Stimulated activated CD8-positive, alpha-beta memory T cell treated with anti-CD3 and anti-CD28 coated beads, Interleukin-2, amount 100 ng/mL, for 1 hour (primary cell): ENCODE measurements around the gene OR2F1.

Source experiments
- DNase-seq, 2 donors: peaks; one replicate each; pipeline ENCODE4 v3.0.0-alpha.2; 2020; ENCODE audit warnings: low read depth in 2 of 2

The OR2F1 gene

DNA sequence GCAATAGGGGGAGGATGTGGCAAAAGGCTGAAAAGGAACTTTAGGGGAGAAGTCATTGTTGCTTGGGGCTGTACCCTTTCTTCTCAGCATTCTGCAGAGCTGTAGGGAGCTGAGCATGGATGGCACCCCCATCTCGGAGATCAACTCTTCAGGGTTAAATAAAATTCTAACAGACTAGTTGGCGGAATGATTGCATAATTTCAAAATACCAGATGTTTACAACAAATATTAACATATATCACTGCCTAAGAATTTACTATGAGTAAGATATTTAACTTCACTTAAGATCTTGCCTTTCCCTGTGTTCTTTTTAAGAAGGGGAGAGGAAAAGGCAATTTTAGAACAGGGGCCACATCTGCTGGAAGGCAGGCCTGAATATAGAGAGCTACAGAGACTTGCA, 509 bp upstream of the OR2F1 start:
- no peak for DNase-seq

DNA sequence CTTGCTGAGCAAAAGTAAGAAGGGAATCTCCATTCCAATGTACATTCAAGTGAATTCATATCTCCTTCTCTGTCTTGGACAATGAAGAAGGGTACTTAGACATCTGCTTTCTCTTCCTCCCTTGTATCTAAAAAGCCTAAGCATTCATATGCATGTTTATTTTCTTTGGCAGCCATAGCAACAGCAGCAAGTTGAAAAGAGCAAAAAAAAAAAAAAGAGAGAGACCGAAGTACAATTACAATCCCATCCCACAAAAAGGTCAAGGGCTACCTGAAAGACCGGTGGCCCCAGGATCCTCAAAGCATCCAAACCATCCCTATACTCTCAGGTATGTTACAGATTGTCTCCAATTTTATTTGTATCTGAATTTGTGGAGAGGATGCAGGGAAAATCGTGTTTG, 4.1 kb downstream of the OR2F1 start:
- DNase-seq, result no peak

DNA sequence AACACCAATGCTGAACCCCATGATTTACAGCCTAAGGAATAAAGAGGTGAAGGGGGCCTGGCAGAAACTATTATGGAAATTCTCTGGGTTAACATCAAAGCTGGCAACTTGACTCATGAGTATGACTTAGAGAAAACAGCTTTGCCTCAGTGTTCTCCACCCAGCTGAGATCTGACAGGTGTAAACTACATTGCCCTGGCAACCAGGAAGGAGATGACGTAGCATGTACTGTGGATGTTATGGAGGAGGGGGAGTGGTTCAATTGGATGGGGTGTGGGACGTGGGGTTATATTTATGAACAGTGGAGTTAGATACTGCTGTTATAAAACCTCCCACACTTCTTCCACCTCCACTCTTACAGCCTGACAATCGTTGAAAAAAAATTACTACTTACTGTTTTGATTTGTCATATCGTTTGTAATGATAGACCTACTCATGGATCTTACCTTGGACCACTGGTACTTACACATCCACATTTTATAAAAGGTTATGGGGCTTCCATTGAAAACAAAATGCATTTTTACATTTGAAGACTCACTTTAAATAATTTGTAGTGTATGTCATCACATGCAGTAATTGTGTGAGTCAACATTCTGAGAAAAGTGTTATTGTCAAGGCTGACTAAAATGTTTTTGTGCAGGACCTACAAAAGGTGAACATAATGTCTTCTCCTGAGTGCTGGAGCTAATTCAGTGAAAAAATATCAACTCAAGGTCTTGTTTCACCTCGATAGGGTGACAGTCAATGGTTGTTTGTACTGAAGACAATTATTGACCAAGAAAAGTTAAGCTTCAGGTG, 6.4 kb downstream of the OR2F1 start:
- DNase-seq, result no peak

DNA sequence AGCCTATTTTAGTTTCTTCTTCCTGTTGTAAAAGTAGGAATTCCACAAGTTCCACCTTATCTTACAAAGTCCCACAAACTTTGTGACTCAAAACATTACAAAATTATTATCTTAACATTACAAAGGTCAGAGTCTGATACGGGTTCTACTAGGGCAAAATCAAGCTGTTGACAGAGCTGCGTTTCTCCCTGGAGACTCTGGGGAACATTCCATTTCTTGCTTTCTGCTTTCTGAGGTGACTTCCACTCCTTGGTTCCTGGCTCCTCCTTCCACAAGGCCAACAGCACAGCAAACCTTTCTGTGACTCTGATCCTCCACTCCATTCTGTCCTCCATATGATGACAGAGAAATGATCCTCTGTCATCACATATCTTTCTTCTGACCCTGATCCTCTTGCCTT, 10.6 kb downstream of the OR2F1 start:
- no peak for DNase-seq

DNA sequence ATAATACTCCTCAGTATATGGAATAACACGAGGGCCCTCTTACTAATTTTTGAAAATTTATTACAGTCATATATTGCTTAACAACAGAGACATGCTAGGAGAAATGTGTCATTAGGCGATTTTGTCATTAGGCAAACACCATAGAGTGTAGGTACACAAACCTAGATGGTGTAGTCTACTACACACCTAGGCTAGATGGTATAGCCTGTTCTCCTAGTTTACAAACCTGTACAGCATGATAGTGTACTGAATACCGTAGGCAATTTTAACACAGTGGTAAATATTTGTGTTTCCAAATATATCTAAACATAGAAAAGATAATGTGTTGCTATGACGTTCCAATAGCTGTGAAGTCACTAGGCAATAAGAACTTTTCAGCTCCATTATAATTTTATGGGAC, 12.8 kb downstream of the OR2F1 start:
- DNase-seq, result no peak

DNA sequence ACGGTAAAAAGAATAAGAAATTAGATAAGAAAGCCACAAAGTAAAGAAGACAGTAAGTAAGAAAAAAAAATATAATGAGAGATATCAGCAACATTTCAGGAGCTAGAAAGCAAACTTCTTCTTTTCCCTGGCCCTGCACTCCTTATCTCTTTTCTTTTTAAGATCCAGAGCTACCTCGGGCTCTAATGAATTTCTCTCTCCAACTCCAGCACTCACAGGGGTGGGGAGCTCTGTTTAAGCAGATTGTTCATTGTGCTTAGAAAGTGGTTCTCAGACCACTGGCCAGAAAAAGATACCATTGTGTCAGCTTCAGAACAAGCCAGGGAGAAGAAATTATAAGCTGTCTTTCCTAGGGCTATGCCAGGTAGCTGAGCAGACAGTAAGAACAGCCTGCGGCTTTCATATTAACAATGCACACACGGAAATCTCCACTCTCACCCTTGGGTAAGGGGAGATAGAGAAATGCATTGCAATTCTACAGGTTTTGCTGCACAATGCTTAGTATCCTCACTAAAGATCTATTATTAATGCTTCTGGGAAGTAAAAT, 19.3 kb downstream of the OR2F1 start:
- no peak for DNase-seq

DNA sequence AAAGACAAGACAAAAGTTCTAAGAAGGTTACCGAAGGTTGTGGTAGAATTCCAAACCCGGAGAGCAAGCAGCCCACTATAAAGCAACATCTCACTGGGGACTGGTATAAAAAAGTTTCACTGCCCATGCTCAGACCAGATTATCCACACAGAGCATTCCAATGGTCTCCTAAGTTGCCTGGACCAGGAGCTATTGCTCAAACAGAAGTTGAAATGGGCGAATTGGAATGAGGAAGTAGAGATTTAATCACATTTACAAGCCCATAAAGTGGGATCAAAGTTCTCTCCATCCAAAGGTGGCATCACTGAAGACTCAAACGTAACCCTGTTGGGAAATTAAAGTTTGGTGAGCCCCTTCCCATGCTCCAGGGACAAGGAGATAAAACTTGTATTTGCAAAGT, 19.8 kb downstream of the OR2F1 start:
- DNase-seq, result no peak

DNA sequence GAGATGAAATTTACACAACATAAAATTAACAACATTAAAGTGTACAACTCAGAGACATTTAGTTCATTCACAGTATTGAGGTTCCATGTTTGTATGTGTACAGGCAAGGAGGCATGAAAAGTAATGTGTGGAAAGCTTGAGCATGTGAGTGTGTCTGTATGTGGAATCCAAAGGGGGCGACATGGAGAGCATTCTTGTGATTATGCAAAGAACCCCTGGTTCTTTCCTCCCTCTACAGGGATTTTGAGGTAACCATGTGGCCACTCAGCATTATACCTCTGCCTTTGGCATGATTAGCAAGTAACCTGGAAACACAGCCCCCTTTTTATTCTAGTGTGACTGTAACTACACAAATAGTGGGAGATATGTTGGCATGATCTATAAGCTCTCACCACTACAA, 21.0 kb downstream of the OR2F1 start:
- no peak for DNase-seq

DNA sequence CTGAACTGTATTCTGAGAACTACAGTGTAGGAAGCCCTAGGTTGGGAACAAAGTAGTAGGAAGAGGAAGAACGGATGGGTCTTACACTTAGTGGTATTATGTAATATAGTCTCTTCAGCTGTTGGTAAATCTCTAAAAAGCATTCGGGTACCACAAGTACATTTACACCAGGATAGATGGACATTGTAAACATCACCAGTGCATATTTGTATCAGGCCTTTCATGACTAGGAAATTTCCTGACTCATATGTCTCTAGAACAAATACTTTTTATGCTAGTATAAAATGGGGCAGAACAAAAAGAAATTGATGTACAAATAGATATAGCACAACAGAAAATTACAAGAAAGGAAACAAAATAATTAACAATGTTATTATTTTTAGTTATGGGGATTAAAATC, 23.9 kb downstream of the OR2F1 start:
- DNase-seq, result no peak

DNA sequence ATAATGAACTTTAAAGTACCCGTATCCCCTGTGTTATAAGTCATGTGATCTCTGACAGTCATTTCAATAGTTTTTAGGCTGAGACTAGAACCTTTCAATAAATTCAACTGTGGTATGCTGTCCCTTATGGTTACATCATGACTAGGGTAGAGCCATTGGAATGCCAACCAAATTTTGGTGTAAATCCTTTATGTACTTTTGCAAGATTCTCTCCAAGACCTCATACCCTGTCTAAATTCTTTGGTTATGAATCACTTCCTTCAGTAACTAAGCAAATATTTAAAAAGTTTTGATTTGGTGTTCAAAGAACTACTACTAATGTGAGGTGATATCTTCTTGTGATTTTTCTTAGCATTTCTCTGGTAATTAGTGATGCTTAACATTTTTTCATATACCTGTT, 24.7 kb downstream of the OR2F1 start:
- DNase-seq, result no peak

DNA sequence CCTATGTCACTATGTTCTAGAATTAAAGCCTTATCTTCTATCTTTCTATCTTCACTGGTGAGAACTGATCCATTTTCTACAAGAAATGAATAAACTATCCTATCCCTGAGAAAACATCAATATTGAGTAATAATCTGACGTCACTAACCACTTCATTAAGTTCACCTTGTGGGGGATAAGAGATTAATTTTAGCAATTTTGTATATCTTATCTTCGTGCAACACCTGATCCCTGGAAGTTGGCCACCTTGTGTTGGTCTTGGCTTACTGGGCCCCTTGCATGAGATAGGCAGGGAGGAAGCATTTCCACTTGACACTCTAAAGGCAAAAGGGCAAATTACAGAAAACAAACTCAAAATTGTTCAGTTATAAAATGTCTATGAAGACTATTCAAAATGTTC, 25.4 kb downstream of the OR2F1 start:
- no peak for DNase-seq

DNA sequence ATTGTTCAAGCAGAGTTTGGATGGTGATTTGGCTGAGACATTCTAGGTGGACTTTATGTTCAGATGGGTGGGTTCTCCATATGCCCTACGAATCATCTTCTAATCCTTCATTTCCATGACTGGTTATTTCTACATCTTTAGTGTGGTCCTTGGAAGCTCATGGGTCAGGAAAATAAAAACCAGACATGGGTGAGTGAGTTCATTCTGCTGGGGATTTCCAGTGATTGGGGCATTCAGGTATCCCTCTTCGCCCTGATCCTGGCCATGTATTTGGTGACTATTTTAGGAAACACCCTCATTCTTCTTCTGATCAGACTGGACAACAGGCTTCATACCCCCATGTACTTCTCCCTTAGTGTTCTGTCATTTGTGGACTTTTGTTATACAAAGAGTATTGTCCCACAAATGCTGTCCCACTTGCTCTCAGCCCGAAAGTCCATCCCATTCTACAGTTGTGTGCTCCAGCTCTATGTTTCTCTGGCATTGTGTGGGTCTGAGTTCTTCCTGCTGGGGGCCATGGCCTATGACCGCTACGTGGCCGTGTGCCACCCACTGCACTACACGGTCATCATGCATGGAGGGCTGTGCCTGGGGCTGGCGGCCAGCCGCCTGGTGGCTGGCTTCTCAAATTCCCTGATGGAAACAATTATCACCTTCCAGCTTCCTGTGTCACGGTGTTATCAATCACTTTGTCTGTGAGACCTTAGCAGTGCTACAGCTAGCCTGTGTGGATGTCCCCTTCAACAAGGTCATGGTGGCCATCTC, 26.3 kb downstream of the OR2F1 start:
- no peak for DNase-seq

DNA sequence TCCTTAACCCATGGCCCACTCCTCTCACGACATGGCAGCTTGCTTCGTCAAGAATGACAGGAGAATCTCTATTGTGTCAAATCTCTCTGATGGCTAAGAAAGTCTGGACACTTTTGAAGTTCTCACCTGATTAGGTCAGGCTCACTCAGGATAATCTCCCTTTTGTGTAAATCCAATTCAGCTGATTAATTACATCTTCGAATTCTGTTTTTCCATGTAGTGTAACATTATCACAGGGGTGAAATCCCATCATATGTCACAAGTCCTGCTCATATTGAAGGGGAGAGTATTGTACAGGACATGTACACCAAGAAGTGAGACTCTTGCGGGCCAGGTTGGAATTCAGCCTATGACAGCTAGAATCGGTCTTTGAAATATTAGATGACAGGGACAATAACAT, 29.3 kb downstream of the OR2F1 start:
- no peak for DNase-seq

DNA sequence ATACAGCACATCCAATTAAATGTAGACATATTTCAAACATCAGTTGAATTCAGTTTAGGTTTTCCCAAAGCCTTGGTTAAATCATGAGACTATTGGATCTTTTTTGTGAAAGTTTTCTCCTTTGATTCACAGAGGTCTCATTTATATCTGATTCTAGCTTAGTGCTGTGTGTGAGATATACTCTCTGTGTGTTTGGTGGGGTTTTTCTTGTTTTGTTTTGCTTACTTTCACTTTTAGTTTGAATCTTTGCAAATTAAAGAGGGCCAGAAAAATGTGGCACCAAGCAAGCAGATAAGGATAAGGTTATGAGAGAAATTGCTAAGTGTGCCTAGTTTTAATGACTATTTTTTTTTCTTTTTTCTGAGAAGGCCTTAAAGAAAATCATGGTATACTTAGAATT, 32.9 kb downstream of the OR2F1 start:
- DNase-seq, result no peak

DNA sequence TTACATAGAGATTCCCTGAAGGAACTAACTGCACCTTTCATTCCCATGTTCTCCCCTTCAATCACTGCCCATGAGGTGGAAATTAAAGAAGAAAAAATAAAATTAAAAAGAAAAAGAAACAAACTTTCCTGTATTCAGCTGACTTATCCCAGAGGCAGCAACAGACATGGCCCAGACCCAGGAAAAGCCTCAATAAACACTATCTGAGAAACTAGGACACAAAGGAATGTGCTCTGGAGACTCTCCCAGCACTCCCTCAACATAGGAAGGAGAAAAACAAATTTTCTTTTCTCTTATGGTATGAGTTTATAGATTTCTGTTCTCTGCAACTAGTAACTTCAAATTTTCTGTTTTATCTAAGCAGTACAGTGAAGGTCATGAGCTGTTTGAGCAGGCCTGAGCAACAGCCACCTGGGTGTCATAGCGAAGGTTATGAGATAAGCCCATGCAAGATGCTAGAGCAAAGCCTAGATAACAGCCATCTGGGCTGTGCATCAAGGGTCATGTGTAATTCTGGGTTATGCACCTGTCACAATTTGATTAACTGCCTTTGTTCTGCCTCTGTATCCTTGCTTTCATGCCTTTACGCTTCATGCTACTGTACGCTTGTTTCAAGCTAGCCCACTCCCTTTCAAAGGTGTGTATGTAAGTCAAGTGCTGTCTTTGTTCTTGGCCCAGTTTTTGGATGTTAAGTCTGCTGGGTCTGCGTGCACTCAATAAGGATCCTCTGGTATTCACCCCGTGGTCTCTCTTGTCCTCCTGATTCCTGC, 34.5 kb downstream of the OR2F1 start:
- no peak for DNase-seq

DNA sequence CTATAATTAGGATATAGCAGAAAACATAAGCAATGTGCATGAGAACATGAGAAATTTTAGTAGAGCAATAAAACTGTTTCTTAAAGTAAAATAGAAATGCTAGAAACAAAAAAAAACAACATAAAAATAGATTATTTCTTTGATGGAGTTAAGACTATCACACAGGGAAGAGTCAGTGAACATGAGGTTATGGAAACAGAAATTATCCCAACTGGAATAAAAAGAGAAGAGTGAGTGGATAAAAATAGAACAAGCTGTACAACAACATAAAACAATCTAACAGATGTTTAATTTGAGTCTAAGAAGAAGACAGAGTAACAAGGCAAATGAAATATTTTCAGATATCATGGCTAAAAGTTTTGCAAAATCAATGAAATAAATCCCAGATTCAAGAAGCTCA, 38.0 kb downstream of the OR2F1 start:
- DNase-seq, result no peak

DNA sequence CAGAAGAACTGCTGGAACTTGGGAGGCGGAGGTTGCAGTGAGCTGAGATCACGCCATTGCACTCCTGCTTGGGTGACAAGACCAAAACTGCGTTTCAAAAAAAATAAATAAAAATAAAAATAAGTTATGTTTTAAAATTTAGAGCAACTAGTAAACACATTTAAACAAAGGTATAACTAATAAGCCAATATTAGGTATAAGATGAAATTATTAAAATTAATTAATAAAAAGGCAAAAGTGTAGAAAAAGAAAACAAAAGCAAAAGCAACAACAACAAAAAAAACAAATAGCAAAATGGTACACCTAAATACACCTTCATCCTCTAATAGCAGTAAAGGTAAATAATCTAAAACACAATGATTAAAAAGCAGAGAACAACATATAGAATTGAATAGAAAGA, 39.3 kb downstream of the OR2F1 start:
- DNase-seq, result no peak

DNA sequence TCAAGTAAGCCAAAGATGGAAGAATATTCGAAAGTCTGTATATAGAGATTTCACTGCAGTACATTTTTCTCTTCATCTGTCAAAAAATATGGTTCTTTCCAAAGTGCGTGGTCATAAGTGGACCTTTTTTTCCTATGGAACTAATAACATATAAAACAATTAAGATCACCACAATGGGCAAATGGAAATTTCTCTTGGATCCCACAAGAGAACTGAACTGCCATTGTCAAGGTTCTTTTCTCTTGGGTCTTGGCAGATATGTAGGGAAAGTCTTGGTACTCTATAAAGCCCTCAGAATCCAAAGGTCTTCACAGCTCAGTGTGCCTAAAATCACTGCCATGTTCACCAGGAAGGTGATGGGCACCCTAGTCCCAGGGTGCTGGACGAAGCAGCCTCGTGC, 45.4 kb downstream of the OR2F1 start, which contains the start of gene OR6B1:
Gene OR6B1, plus strand, starts transcription at position 301 of the 400 bp plus-strand sequence. CDS start 3,677 bp downstream, outside the sequence.
- no peak for DNase-seq

DNA sequence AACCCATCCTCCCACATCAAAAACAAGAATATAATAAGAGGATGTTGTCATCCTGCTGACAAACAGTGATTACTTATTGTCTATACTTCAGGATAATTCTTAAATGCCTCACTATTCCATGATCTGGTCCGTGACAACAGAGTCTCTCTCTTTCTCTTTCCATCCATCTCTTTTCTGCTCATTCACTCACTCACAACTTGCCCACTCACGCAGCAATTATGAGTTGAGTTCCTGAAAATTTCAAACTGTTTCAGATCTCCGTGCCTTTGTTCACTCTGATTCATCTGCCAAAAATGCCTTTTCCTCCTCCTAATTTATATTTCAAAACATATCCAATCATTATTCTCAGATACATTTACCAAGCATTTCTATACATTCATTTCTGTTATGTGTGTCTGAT, 46.9 kb downstream of the OR2F1 start:
- DNase-seq, result no peak

DNA sequence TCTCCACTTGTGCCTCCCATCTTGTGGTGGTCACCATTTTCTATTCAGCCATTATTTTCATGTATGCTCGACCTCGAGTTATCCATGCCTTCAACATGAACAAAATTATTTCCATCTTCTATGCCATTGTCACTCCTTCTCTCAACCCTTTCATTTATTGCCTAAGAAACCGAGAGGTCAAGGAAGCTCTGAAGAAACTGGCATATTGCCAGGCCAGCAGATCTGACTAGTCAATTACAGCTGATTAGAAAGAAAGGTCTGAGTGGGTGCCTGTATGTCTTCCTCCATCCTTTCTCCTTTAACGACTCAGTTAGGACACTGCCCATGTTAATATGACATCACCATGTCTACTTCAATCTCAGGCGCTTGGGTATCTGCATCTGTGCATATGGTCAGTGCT, 50.1 kb downstream of the OR2F1 start:
- DNase-seq, result no peak

DNA sequence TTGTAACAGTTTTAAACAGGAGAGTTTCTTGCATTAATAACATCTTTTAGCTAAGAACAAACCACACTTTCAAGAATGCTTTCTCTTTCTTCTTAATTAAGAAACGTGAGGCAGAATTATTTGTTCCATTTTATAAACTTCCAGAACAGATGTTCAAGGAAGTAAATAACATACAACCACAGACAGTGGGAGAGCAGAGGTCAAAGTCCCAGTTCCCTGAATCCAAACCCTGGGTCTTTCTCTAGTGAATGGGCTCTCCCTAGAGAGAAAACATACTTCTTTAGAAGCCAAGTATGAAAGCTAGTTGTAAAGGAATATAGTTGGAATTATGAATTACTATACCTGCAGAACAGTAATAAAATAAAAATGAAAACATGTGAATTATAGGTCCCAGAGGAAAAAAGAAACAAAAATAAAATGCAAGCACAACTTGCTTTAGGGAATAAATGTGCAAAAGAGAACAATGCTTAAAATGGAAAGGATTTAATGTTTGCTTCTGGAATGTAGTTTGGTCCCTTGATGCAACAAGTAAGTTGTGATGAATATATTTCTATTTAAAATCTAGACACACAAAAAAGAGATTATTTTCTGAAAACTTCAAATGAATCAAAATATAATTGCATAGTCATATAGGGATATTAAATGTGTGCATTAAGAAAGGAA, 51.5 kb downstream of the OR2F1 start:
- DNase-seq, result no peak

DNA sequence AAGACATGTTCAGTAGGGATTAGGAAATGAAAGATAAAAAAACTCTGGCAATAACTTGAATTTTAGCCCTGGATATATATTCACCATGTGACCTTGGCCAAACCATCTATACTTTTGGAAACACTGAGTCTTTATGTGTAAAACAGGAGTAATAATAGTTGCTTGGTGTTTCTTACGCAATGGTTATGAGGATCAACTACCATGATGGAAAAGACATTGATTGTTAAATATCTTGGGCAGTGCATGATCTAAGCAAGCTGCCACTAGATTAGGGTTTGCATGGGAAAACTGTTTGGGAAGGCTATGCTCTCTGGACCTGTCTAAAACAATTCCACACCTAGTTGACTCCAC, 52.0 kb downstream of the OR2F1 start:
- no peak for DNase-seq
